Keratinocyte (primary cell): ENCODE results near the gene MT4.

Experiments used
- CTCF ChIP-seq, 3 experiments: IDR thresholded peaks in 1 of 3; conservative IDR thresholded peaks in 1 of 3; optimal IDR thresholded peaks in 1 of 3; 2 replicates in 2 of 3; 3 replicates in 1 of 3; pipeline versions ENCODE3 to v1.5.1; 2011; ENCODE audit warnings: low read length in 3 of 3, mild to moderate bottlenecking in 3 of 3, moderate library complexity in 2 of 3, control low read depth in 1 of 3, inconsistent platforms in 1 of 3; ENCODE audit not compliant: insufficient read depth in 2 of 3; ENCODE audit errors: extremely low read depth in 1 of 3
- EZH2 ChIP-seq: IDR thresholded peaks from one replicate; pipeline ENCODE4 v1.6.1; 2012; ENCODE audit warnings: inconsistent platforms, mild to moderate bottlenecking, low read length, moderate library complexity

GRCh38 chr16:56604966-56605365, 40.1 kb downstream of the MT4 start:
- no peak for TF ChIP-seq CTCF (optimal IDR thresholded peaks at IDR 0.05 in 1 of 3, IDR thresholded peaks at IDR 0.05 in 1 of 3, conservative IDR thresholded peaks at IDR 0.05 in 1 of 3; ENCODE audit: extremely low read depth in 1 of 3, insufficient read depth in 2 of 3, low read length in 3 of 3)
- no peak for TF ChIP-seq EZH2
